ENCODE results near the gene NPAS3.

DNA sequence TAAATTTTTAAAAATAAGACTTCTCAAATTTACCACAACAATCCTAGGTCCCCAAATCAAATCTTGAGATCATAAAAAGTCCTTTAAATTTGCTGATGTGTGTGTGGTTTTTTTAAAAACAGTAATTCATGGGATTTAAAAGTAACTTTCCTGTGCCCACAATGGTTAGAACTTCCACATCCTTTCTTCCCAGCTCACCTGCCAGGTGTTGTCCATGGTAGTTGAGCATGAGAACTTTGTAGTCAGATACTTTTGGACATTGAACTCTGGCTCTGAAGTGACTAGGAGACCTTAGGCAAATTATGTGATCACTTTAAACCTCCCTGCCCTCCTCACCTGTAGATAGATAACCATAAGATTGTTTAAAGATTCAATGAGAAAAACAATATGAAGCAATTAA, 253.2 kb downstream of the NPAS3 start:
- TF ChIP-seq, protein P1, sequence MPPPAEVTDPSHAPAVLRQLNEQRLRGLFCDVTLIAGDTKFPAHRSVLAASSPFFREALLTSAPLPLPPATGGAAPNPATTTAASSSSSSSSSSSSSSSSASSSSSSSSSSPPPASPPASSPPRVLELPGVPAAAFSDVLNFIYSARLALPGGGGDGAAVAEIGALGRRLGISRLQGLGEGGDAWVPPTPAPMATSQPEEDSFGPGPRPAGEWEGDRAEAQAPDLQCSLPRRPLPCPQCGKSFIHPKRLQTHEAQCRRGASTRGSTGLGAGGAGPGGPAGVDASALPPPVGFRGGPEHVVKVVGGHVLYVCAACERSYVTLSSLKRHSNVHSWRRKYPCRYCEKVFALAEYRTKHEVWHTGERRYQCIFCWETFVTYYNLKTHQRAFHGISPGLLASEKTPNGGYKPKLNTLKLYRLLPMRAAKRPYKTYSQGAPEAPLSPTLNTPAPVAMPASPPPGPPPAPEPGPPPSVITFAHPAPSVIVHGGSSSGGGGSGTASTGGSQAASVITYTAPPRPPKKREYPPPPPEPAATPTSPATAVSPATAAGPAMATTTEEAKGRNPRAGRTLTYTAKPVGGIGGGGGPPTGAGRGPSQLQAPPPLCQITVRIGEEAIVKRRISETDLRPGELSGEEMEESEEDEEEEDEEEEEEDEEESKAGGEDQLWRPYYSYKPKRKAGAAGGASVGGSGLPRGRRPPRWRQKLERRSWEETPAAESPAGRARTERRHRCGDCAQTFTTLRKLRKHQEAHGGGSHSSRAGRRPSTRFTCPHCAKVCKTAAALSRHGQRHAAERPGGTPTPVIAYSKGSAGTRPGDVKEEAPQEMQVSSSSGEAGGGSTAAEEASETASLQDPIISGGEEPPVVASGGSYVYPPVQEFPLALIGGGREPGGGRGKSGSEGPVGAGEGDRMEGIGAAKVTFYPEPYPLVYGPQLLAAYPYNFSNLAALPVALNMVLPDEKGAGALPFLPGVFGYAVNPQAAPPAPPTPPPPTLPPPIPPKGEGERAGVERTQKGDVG (CRISPR knock-in tag; IDR thresholded peaks at IDR 0.05; ENCODE audit: borderline replicate concordance): no peak
- TF ChIP-seq, protein P2, sequence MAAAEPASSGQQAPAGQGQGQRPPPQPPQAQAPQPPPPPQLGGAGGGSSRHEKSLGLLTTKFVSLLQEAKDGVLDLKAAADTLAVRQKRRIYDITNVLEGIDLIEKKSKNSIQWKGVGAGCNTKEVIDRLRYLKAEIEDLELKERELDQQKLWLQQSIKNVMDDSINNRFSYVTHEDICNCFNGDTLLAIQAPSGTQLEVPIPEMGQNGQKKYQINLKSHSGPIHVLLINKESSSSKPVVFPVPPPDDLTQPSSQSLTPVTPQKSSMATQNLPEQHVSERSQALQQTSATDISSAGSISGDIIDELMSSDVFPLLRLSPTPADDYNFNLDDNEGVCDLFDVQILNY (CRISPR knock-in tag; conservative IDR thresholded peaks at IDR 0.05): no peak
- TF ChIP-seq KDM1A (CRISPR knock-in tag; IDR thresholded peaks at IDR 0.05) (no peak), ZNF614 (CRISPR knock-in tag; IDR thresholded peaks at IDR 0.05; ENCODE audit: borderline replicate concordance) (no peak), GABPB1 (CRISPR knock-in tag; IDR thresholded peaks at IDR 0.05) (no peak), ZFP37 (CRISPR knock-in tag; IDR thresholded peaks at IDR 0.05; ENCODE audit: borderline replicate concordance) (no peak), ZNF777 (CRISPR knock-in tag; IDR thresholded peaks at IDR 0.05) (no peak), FOXC1 (CRISPR knock-in tag; IDR thresholded peaks at IDR 0.05; ENCODE audit: borderline replicate concordance) (no peak)

All from HepG2 (cell line).